GM23338 (cell line): ENCODE results near the gene GPC6. TPM values are rescaled to one million over a fixed set of nuclear protein-coding genes. Genes with fewer than 3 reads are reported as not detected.

Experiments
- ATAC-seq: fragments of 200-7000 bp; cut with Tn5 transposase; 3 replicates; pipeline ENCODE4 v1.9.1; 2020
- DNase-seq: peaks from one replicate; pipeline ENCODE4 v3.0.0-alpha.2; 2015; ENCODE audit warnings: low spot score
- H2AFZ ChIP-seq: fragments of 200-600 bp; sonication (generic); 2 replicates; pipeline ENCODE4 v1.8.0; 2016; ENCODE audit warnings: antibody characterized with exemption, mild to moderate bottlenecking, moderate library complexity
- H3F3A ChIP-seq: fragments of 200-600 bp; sonication (generic); replicated peaks from 2 replicates; pipeline ENCODE4 v1.8.0; 2017; ENCODE audit warnings: antibody characterized with exemption, mixed run types, low read depth
- H3K27ac ChIP-seq: fragments of 200-600 bp; sonication (generic); 2 replicates; pipeline ENCODE4 v1.6.1; 2016; ENCODE audit warnings: low read depth
- H3K27me3 ChIP-seq: fragments of 200-600 bp; sonication (generic); 2 replicates; pipeline ENCODE4 v1.8.0; 2016; ENCODE audit warnings: mild to moderate bottlenecking, mixed run types, moderate library complexity; ENCODE audit not compliant: insufficient read depth
- H3K36me3 ChIP-seq: fragments of 200-600 bp; sonication (generic); 2 replicates; pipeline ENCODE4 v1.8.0; 2016; ENCODE audit warnings: mild to moderate bottlenecking; ENCODE audit not compliant: insufficient read depth
- H3K4me1 ChIP-seq: fragments of 200-600 bp; sonication (generic); 2 replicates; pipeline ENCODE4 v1.8.0; 2016; ENCODE audit warnings: mild to moderate bottlenecking, moderate library complexity; ENCODE audit not compliant: insufficient read depth
- H3K4me2 ChIP-seq: fragments of 200-600 bp; sonication (generic); 2 replicates; pipeline ENCODE4 v1.7.1; 2017; ENCODE audit warnings: mixed run types
- H3K4me3 ChIP-seq: fragments of 200-600 bp; sonication (generic); 2 replicates; pipeline ENCODE4 v1.6.1; 2016; ENCODE audit warnings: mixed run types
- H3K79me2 ChIP-seq: fragments of 200-600 bp; sonication (generic); replicated peaks from 2 replicates; pipeline ENCODE4 v1.8.0; 2017; ENCODE audit warnings: mild to moderate bottlenecking; ENCODE audit not compliant: insufficient read depth
- H3K9me2 ChIP-seq: fragments of 200-600 bp; sonication (generic); 2 replicates; pipeline ENCODE4 v1.8.0; 2017; ENCODE audit not compliant: insufficient read depth
- H4K20me1 ChIP-seq: fragments of 200-600 bp; sonication (generic); replicated peaks from 2 replicates; pipeline ENCODE4 v1.8.0; 2017; ENCODE audit warnings: mild to moderate bottlenecking; ENCODE audit not compliant: insufficient read depth
- H3K27ac Mint-ChIP-seq: 2 replicates; pipeline ENCODE4 v1.8.0; 2020; ENCODE audit warnings: inconsistent platforms, mild to moderate bottlenecking, moderate library complexity, mixed read lengths
- H3K27me3 Mint-ChIP-seq: 3 replicates; pipeline ENCODE4 v1.8.0; 2022; ENCODE audit warnings: low read depth, mild to moderate bottlenecking, moderate library complexity, mixed read lengths, inconsistent platforms; ENCODE audit not compliant: insufficient read depth, poor library complexity
- H3K36me3 Mint-ChIP-seq: 3 replicates; pipeline ENCODE4 v1.8.0; 2021; ENCODE audit warnings: low read depth, mild to moderate bottlenecking, inconsistent platforms, moderate library complexity, mixed read lengths
- H3K4me1 Mint-ChIP-seq: 3 replicates; pipeline ENCODE4 v1.8.0; 2020; ENCODE audit warnings: mild to moderate bottlenecking, inconsistent platforms, mixed read lengths
- H3K4me3 Mint-ChIP-seq: 3 replicates; pipeline ENCODE4 v1.8.0; 2021; ENCODE audit warnings: moderate library complexity, mild to moderate bottlenecking, inconsistent platforms, mixed read lengths
- H3K9me3 Mint-ChIP-seq: 3 replicates; pipeline ENCODE4 v1.8.0; 2020; ENCODE audit warnings: moderate library complexity, mild to moderate bottlenecking, inconsistent platforms, mixed read lengths
- CREB1 ChIP-seq: fragments of 250-450 bp; sonication (Bioruptor Pico); IDR thresholded peaks from 2 replicates; pipeline ENCODE4 v1.5.0; 2020; ENCODE audit warnings: low read depth, mild to moderate bottlenecking, moderate library complexity
- CTCF ChIP-seq, 2 experiments: fragments of 200-600 bp in 1 of 2; sonication (generic) in 1 of 2; conservative IDR thresholded peaks; 2 replicates each; pipeline versions ENCODE4 v1.5.1 to v1.6.1; 2016 to 2017; ENCODE audit warnings: antibody characterized with exemption in 2 of 2, low read depth in 2 of 2, mild to moderate bottlenecking in 2 of 2, moderate library complexity in 1 of 2
- EZH2phosphoT487 ChIP-seq: fragments of 200-600 bp; sonication (generic); IDR thresholded peaks from one replicate; pipeline ENCODE4 v1.8.1; 2018; ENCODE audit warnings: antibody characterized with exemption; ENCODE audit not compliant: unreplicated experiment
- JUNB ChIP-seq: IDR thresholded peaks from one replicate; pipeline ENCODE4 v1.6.1; 2016; ENCODE audit warnings: antibody characterized with exemption; ENCODE audit not compliant: unreplicated experiment
- NANOG ChIP-seq: IDR thresholded peaks from 2 replicates; pipeline ENCODE4 v1.6.1; 2016; ENCODE audit warnings: antibody characterized with exemption, borderline replicate concordance
- REST ChIP-seq: IDR thresholded peaks from one replicate; pipeline ENCODE4 v1.6.1; 2018; ENCODE audit warnings: antibody characterized with exemption; ENCODE audit not compliant: unreplicated experiment
- STAT1 ChIP-seq: IDR thresholded peaks from one replicate; pipeline ENCODE4 v1.6.1; 2016; ENCODE audit warnings: antibody characterized with exemption; ENCODE audit not compliant: unreplicated experiment
- ZNF331 ChIP-seq: fragments of 250-450 bp; sonication (Bioruptor Pico); IDR thresholded peaks from 2 replicates; pipeline ENCODE4 v1.5.0; 2020; ENCODE audit warnings: low read depth, mild to moderate bottlenecking, moderate library complexity
- polyA plus RNA-seq: library from polyadenylated mRNA; unstranded; fragments of >200 nt; fragmentation: Nextera tagmentation; extraction: Ambion mirVana; gene quantifications from 2 replicates; pipeline ENCODE4 v1.2.1, GENCODE V29; 2016
- total RNA-seq: library from RNA; depleted of rRNA; stranded (reverse); fragments of >200 nt; shearing (Covaris generic); gene quantifications from 2 replicates; pipeline ENCODE4 v1.2.3, GENCODE V29; 2014

GPC6 gene
- total and polyA plus RNA-seq, 2 experiments from 2014 or later: 6.4 to 28.6 TPM

GRCh38 chr13:93946994-93947393 lies 720.4 kb downstream of the GPC6 start (continued):
- TF ChIP-seq REST (no peak), STAT1 (no peak), CTCF (conservative IDR thresholded peaks at IDR 0.05; ENCODE audit: low read depth in 2 of 2) (no peak), JUNB (no peak), ZNF331 (CRISPR knock-in tag) (no peak), NANOG (no peak), CREB1 (CRISPR knock-in tag) (no peak)

- Mint-ChIP-seq H3K36me3 (no peaks in the 10 kb centered on the region), H3K9me3 (no peaks in the 10 kb centered on the region), H3K4me3 (no peak overlapping the region), H3K27me3 (peaks cover 4% of the 10 kb centered on the region), H3K4me1 (peaks cover 14% of the 10 kb centered on the region), H3K27ac (no peak overlapping the region)
- DNase-seq: no peak
- H3K9me2 ChIP-seq: no peaks in the 10 kb centered on the region
- TF ChIP-seq EZH2phosphoT487 (no peak), CREB1 (CRISPR knock-in tag) (no peak), STAT1 (no peak), ZNF331 (CRISPR knock-in tag) (no peak)
- H3K4me2 ChIP-seq: no peak overlapping the region
- no peaks in the 10 kb centered on the region for H3K36me3 ChIP-seq
- no peak overlapping the region for H2AFZ ChIP-seq
- no peak overlapping the region for H3K4me3 ChIP-seq
- no peaks in the 10 kb centered on the region for H3K27me3 ChIP-seq
- no peaks in the 10 kb centered on the region for H4K20me1 ChIP-seq
- H3K79me2 ChIP-seq: no peaks in the 10 kb centered on the region
- no peak overlapping the region for H3K27ac ChIP-seq
- no peak for ATAC-seq
- 0 out of 2 replicates have a peak, but pooled peaks cover 3% of the 10 kb centered on the region for H3K4me1 ChIP-seq
- H3F3A ChIP-seq: no peaks in the 10 kb centered on the region
These were observed 721.0 kb downstream of the GPC6 start for GRCh38 chr13:93947651-93948050.
